Eye (tissue), 1 donor: ENCODE results near the gene TNFRSF11A.
A peak's percentile ranks its signal among the peaks of the same experiment; 100 is the strongest.

Experiments
- DNase-seq: peaks from one replicate; pipeline ENCODE4 v3.0.0-alpha.2; 2015

TNFRSF11A gene

DNA sequence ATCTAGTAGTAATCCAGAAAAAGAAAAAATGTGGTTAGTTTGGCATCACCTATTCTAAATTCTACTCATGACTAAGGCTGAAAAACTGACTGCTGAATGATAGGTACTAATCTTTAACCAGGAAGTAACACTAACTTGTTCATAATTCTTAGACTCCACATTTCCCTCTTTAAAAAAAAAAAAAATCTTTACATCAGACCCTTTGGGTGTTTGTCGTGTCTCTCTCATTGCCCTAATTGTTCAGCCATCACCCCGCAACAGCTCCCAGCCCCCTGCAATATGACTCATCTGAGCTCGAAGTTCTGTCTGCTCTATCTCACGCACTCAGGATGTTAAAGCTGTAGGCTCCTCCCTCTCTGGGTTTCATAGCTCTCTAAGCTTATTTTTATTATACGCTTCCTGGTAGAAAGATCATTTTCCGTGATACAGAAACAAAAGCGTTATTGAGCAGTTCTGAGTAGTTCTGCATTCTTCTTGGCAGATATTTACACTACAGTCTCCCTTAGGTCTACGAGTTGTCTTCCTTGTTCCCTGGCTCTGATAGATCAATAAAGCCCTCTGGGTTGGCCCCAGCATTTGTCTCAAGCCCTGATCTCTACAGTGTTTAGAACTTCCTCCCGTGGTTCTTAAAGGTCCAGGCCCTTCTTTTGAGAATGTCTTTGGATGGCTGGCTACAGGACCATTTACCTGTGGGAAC, 95.6 kb downstream of the TNFRSF11A start:
- no peak for DNase-seq

DNA sequence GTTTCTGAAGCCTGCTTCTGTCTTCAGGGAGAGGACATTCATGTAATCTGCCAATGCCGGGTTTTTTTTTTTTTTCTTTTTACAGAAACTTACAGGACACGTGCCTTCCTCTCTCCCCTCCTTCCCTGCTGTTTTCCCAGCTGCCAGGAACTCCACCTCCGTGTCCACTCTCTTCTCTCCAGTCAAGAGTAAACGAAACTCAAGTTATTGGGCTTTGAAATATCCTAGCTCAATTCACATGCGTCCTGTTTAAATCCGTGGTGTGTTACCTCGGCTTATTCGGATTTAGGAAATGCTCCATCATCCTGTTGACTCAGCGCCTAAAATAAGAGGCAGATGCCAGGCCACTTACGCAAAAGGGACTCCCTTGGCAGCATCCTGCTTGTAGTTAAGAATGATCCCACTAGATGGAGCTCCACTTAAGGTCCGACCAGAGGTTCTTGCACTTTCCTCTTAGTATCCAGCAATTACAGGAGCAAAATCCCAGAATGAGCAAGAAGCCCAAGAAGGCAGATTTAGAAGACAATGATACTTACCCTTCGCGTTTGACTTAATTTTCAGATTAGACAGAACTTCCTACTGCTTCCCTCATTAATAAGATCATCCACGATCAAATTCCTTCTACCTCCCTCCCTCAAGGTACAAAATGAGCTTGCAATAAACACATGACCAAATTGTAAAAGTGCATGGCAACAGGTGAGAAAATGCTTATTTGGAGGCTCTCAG, 100.5 kb downstream of the TNFRSF11A start:
- DNase-seq, result peak; percentile 97

DNA sequence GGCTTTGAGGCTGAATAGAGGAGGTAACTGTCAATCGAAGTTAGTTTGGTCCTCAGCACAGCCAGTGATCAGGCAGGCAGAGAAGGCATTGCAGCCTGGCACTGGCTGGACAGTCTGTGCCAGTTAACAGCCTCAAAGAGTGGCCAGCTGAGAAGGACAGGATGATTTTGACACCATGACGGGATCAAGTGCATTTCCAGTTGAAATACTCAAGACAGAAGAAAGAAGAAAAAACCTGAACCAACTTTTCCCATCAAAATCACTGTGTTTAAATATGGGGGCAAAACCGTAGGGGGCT, 101.0 kb downstream of the TNFRSF11A start:
- no peak for DNase-seq

GRCh38 chr18:62432176-62432575, 107.1 kb downstream of the TNFRSF11A start:
- DNase-seq, result no peak

- DNase-seq, result no peak
Measured at GRCh38 chr18:62434798-62435197, 109.7 kb downstream of the TNFRSF11A start.

DNA sequence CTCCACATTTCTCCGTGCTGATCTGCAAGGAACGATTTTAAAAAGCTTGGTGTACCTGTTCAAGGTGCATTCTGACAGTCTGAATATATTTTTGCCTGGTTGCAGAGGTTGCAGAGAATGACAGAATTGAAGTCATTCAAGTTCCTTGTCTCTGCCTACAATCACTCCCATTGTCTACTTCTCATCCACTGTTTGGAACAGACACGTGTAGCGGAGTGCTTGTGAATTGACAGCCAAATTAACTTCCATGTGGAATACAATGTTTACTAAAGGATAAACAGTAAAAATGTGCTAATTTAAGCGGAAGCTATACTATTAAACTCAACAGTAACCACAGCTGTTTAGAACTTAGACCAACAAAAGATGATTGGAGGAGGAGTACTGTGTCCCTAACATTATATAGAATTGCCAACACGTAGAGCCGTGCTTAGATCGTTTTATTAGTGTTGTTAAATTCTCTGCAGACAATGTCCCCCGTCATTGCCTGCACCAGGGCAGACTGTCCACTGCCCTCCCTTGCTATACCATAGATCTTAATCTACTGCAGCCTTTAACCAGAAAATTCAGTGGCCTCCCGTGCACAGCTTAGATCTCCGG, 110.4 kb downstream of the TNFRSF11A start:
- no peak for DNase-seq

DNA sequence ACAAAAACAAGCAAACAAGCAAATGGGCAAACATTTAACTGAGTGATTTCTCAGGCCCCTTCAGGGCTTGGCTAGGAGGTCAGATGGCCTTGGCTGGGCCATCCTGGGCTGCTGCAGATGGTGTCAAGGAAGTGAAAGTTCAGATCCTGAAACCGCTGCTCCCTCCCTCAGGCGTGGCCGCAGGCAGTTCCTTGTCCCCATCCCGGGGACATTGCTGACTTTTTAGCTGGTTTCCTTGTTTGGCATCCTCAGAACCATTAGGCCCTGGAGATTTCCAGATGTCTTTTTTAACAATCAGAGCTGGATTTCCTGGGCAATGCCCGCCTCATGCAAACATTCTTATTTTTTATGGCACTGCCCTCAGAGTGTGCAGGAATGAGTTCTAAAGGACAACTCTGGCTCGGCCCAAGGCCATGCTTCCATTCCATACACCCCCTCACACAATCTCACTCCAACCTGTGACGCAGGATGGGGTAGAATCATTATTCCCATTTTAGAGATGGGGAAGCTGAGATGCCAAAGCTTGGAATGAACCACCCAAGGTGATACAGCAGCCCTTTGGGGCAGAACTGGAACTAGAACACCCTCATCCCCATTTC, 111.6 kb downstream of the TNFRSF11A start:
- no peak for DNase-seq

GRCh38 chr18:62437235-62438017, 112.3 kb downstream of the TNFRSF11A start:
- peak; percentile 39 for DNase-seq

- DNase-seq, result peak; percentile 58
Measured at GRCh38 chr18:62438018-62438329, 112.9 kb downstream of the TNFRSF11A start.

DNA sequence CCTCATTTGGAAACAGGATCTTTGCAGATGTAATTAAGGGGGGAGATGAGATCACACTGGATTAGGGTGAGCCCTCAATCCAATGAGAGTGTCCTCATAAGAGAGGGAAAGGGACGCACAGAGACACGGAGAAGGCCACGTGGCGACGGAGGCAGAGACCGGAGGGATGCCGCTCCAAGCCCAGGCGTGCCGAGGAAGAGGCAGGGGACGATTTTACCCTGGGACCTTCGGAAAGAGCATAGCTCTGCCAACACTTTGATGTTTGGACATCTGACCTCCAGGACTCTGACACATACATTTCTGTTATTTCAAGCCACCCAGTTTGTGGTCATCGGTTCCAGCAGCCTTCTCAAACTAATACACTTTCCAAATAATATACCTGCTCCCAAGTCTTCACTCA, 113.3 kb downstream of the TNFRSF11A start:
- no peak for DNase-seq

DNA sequence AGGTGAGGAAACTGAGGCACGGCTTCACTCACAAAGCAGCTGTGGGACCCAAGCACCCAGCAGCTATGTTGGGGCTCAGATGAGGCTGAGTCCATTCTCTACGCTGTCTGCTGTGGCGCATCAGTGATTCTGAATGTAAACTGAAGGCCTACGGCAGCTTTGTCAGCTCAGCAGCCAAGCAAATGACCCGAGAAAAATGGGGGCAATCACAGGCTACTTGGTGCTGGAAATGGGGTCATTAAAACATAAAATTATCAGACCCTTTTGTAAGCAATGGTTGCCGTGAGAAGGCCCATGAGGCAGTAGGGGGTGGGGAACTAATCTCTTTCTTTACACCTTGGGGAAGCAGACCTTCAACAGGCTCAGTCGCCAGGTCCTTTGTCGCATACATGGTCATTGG, 113.8 kb downstream of the TNFRSF11A start:
- peak; percentile 89 for DNase-seq
